Mammary epithelial cell (primary cell): ENCODE data around the gene CA5A.

Experiments
- CTCF ChIP-seq, 2 donors: IDR thresholded peaks in 1 of 2; conservative IDR thresholded peaks in 1 of 2; 2 replicates each; pipeline ENCODE4 v1.5.1; 2011 to 2012; ENCODE audit warnings: inconsistent platforms in 2 of 2, low read length in 2 of 2, mild to moderate bottlenecking in 2 of 2, control low read depth in 1 of 2, low read depth in 1 of 2; ENCODE audit not compliant: insufficient read depth in 1 of 2; ENCODE audit errors: extremely low read depth in 1 of 2
- EZH2 ChIP-seq: IDR thresholded peaks from 2 replicates; pipeline ENCODE4 v1.6.1; 2012; ENCODE audit warnings: low read length, inconsistent platforms, borderline replicate concordance

GRCh38 chr16:87965417-87965816, 29.1 kb upstream of the CA5A start:
- TF ChIP-seq EZH2 (no peak), CTCF (conservative IDR thresholded peaks at IDR 0.05 in 1 of 2, IDR thresholded peaks at IDR 0.05 in 1 of 2; ENCODE audit: extremely low read depth in 1 of 2, insufficient read depth in 1 of 2, low read depth in 1 of 2, low read length in 2 of 2) (no peak)
